Thyroid gland (tissue), 4 donors: ENCODE data around the gene COQ3.

Experiments used
- POLR2A ChIP-seq, 2 donors: fragments of 450-650 bp; IDR thresholded peaks; one replicate each; pipeline ENCODE4 v1.6.1; 2017; ENCODE audit warnings: antibody characterized with exemption in 2 of 2, mild to moderate bottlenecking in 2 of 2, moderate library complexity in 1 of 2
- TF ChIP-seq, protein P1 (sequence below), 6 experiments: fragments of 200-600 bp in 3 of 6; fragments of 450-650 bp in 3 of 6; sonication (generic) in 3 of 6; IDR thresholded peaks; one replicate each; pipeline ENCODE4 v1.5.1; 2016 to 2019; ENCODE audit warnings: antibody characterized with exemption in 6 of 6, mild to moderate bottlenecking in 2 of 6, inconsistent platforms in 1 of 6, moderate library complexity in 1 of 6

- no peak for TF ChIP-seq POLR2A (IDR thresholded peaks at IDR 0.05)
- TF ChIP-seq, protein P1, sequence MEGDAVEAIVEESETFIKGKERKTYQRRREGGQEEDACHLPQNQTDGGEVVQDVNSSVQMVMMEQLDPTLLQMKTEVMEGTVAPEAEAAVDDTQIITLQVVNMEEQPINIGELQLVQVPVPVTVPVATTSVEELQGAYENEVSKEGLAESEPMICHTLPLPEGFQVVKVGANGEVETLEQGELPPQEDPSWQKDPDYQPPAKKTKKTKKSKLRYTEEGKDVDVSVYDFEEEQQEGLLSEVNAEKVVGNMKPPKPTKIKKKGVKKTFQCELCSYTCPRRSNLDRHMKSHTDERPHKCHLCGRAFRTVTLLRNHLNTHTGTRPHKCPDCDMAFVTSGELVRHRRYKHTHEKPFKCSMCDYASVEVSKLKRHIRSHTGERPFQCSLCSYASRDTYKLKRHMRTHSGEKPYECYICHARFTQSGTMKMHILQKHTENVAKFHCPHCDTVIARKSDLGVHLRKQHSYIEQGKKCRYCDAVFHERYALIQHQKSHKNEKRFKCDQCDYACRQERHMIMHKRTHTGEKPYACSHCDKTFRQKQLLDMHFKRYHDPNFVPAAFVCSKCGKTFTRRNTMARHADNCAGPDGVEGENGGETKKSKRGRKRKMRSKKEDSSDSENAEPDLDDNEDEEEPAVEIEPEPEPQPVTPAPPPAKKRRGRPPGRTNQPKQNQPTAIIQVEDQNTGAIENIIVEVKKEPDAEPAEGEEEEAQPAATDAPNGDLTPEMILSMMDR (IDR thresholded peaks at IDR 0.05) = peak in 5 of 6 experiments; percentile 43 to 81 (median 66)
Observed at GRCh38 chr6:99434702-99435530, 40.9 kb upstream of the COQ3 start.
